Right renal pelvis (tissue), 4 donors: ENCODE measurements around the gene NUPR1. TPM values are rescaled to one million over a fixed set of nuclear protein-coding genes. Genes with fewer than 3 reads are reported as not detected.

Source experiments
- polyA plus RNA-seq, 4 donors: library from polyadenylated mRNA; unstranded; fragments of 120-200 nt; gene quantifications; one replicate each; pipeline ENCODE4 v1.2.1, GENCODE V29; 2013; ENCODE audit not compliant: insufficient read length in 4 of 4

Gene NUPR1
- polyA plus RNA-seq, 4 donors = 9.4 to 15.4 (median 11.4) TPM

Other genes with a start within 250 kb of the NUPR1 start
- gene SBK1, start 246.4 kb downstream of the NUPR1 start, polyA plus RNA-seq = 10 to 100 TPM; 15.8 to 21.9 (median 16.5) TPM
- gene NPIPB6, start 175.5 kb downstream of the NUPR1 start, polyA plus RNA-seq = 1 to 10 TPM; 1.0 to 1.7 (median 1.3) TPM
- gene EIF3CL, start 135.1 kb downstream of the NUPR1 start, polyA plus RNA-seq = 100 to 1,000 TPM in 1 of 4 donors, 10 to 100 TPM in 3; 80.4 to 101 (median 89.2) TPM
- gene NPIPB7, start 66.6 kb downstream of the NUPR1 start, polyA plus RNA-seq = under 1 TPM in 2 of 4 donors, not detected in 2; 0.26 to 0.29 TPM
- 10 to 100 TPM; 31.2 to 44.9 (median 36.6) TPM for gene CLN3, start 46.9 kb downstream of the NUPR1 start, polyA plus RNA-seq
- under 1 TPM; 0.42 to 0.84 (median 0.61) TPM for gene APOBR, start 44.3 kb downstream of the NUPR1 start, polyA plus RNA-seq
- gene IL27, start 32.1 kb downstream of the NUPR1 start, polyA plus RNA-seq = under 1 TPM in 1 of 4 donors, not detected in 3; 0.05 TPM
- 10 to 100 TPM; 21.5 to 24.0 (median 22.5) TPM for gene SGF29, start 14.9 kb upstream of the NUPR1 start, polyA plus RNA-seq
- gene SULT1A2, start 58.1 kb upstream of the NUPR1 start, polyA plus RNA-seq = 1 to 10 TPM in 3 of 4 donors, under 1 TPM in 1; 0.83 to 2.3 (median 1.8) TPM
- gene SULT1A1, start 71.1 kb upstream of the NUPR1 start, polyA plus RNA-seq = 10 to 100 TPM; 20.8 to 29.4 (median 22.6) TPM
- 1 to 10 TPM in 2 of 4 donors, not detected in 2; 1.2 to 1.3 TPM for gene NPIPB8, start 99.1 kb upstream of the NUPR1 start, polyA plus RNA-seq
- 100 to 1,000 TPM; 402 to 594 (median 528) TPM for gene EIF3C, start 172.5 kb upstream of the NUPR1 start, polyA plus RNA-seq
- gene NPIPB9, start 212.8 kb upstream of the NUPR1 start, polyA plus RNA-seq = 1 to 10 TPM in 3 of 4 donors, under 1 TPM in 1; 1.00 to 2.0 (median 1.3) TPM